ENCODE measurements around the gene VAX1. TPM values are rescaled to one million over a fixed set of nuclear protein-coding genes. Genes with fewer than 3 reads are reported as not detected.
"Not testable (repeated sequence)": the region's sequence is repeated elsewhere in the genome, so short reads cannot be mapped to it uniquely, and the experiment has no call there.

VAX1 gene, protein sequence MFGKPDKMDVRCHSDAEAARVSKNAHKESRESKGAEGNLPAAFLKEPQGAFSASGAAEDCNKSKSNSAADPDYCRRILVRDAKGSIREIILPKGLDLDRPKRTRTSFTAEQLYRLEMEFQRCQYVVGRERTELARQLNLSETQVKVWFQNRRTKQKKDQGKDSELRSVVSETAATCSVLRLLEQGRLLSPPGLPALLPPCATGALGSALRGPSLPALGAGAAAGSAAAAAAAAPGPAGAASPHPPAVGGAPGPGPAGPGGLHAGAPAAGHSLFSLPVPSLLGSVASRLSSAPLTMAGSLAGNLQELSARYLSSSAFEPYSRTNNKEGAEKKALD
- 0.14 TPM for polyA plus RNA-seq (2013, experiment 1 of 2)
- polyA plus RNA-seq (2013, experiment 2 of 2): 0.15 TPM

DNA sequence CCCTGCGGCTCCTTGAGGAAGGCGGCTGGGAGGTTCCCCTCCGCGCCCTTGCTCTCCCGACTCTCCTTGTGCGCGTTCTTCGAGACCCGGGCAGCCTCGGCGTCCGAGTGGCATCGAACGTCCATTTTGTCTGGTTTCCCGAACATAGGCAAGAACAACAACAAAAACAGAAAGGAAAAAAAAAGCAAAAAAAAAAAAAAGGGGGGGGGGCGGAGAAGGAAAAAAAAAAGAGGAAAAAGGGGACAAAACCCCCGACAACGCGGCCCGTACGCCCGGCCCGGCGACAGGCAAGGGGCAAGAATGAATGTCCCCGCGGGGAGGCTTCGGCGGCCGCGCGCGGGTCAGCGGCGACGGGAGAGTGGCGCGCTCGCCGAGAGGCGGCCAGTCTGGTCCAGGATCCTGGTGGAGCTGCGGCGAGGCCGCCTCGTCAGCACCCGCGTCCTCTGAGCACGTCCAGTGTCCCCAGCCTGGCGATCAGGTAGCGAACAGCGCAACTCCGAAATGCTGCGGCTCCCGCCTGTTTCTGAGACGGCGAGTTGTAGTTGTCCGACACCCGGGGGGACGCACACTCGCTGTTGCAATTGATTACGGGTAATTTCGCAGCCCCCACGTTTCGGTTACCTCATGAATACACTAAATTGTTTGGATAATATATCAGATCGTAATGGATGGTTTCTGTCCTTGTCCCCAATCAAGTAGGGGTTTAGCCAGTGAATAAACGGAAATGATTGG is at the start of gene VAX1:
Gene VAX1, minus strand, starts transcription at position 360 of the 732 bp plus-strand sequence. Its CDS starts 214 bp downstream, at position 146.
- no peak within 1 kb of the TSS for H4K5ac ChIP-seq (ENCODE audit: low read length)
- peak within 1 kb of the TSS; percentile 74 for H3K9ac ChIP-seq (ENCODE audit: low read length)
- peak within 1 kb of the TSS; percentile 23 for H3K4me3 ChIP-seq (ENCODE audit: low read length)
- H3K4me2 ChIP-seq (ENCODE audit: low read length): peak within 1 kb of the TSS; percentile 79
- H4K8ac ChIP-seq (ENCODE audit: low read depth, low read length): no peak within 1 kb of the TSS
- H3K18ac ChIP-seq (ENCODE audit: low read length): peak within 1 kb of the TSS; percentile 93
- H3K4ac ChIP-seq (ENCODE audit: low read depth, low read length): no peak within 1 kb of the TSS
- no peak within 1 kb of the TSS for H2AK5ac ChIP-seq (ENCODE audit: low read length)
- no peak within 1 kb of the TSS for H2BK15ac ChIP-seq (replicated peaks; ENCODE audit: low read depth)
- no CpG with 5 or more reads among the region's 65 CpGs for WGBS (ENCODE audit: extremely low coverage, insufficient coverage, low lambda C conversion rate)
- peaks cover 6% of the 10 kb centered on the region for H3K4me1 ChIP-seq (ENCODE audit: control insufficient read depth, low read depth, low read length)
- peaks cover 49% of the 10 kb centered on the region for H3K27me3 ChIP-seq (ENCODE audit: insufficient read depth, low read length, poor library complexity)
- peak within 1 kb of the TSS; percentile 90 for H3K56ac ChIP-seq (ENCODE audit: low read length)
- no peaks in the 10 kb centered on the region for H3K36me3 ChIP-seq (ENCODE audit: control insufficient read depth, insufficient read depth, low read length)
- H3K27ac ChIP-seq (ENCODE audit: low read depth, low read length): no peak within 1 kb of the TSS
- peak within 1 kb of the TSS; percentile 94 for H3K23ac ChIP-seq (ENCODE audit: low read length)
- H3K79me2 ChIP-seq (ENCODE audit: control insufficient read depth, insufficient read depth, low read length): no peaks in the 10 kb centered on the region
- peak; percentile 69 for DNase-seq
- H2BK5ac ChIP-seq (ENCODE audit: low read length): no peak within 1 kb of the TSS
- peak within 1 kb of the TSS; percentile 8 for H2BK120ac ChIP-seq (ENCODE audit: low read depth, low read length)
- no peaks in the 10 kb centered on the region for H3K79me1 ChIP-seq (ENCODE audit: low read length)

DNA sequence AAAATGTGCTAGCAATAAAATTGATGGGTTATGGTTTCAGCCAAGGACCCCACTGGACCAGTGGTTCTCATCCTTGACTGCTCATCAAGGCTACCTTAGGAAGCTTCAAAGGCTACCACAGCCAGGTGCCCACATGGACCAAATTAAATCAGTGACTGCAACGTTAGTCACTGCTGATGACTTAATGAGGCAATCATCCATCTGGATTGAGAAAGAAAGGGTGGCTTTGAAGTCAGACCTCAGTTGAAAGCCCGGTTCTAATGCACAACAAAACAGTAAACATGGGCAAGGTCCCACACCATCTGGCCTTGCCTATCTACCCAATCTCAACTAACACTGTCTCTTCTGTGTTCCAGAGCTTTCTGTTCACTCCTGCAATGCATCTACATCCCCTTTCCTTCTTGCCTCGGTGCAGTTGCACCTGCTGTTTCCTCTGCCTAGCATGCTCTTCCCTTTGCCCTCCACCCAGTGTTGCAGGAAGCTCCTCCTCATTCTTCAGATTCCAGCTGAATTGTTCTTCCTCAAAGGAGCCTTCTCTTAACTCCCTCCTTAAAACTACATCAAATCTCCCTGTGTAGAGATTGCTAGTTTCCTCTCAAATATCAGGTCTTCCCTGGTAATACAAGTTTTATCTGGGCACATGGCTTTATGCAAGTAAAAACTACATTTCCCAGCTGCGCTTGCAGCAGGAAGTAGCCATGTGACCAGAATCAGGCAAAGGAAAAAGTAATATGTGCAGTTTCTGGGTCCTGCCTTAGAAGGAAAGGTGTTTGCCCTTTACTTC is 49.0 kb upstream of the VAX1 start:
- Histone ChIP-seq H3K4me3 (ENCODE audit: low read length) (no peak overlapping the region), H4K8ac (ENCODE audit: low read depth, low read length) (no peak overlapping the region), H3K27ac (ENCODE audit: low read depth, low read length) (no peak overlapping the region), H3K56ac (ENCODE audit: low read length) (peak overlapping the region; percentile 11), H4K5ac (ENCODE audit: low read length) (no peak overlapping the region), H2BK5ac (ENCODE audit: low read length) (no peak overlapping the region), H3K79me1 (ENCODE audit: low read length) (no peaks in the 10 kb centered on the region), H3K9ac (ENCODE audit: low read length) (no peak overlapping the region), H2BK120ac (ENCODE audit: low read depth, low read length) (no peak overlapping the region), H3K4ac (ENCODE audit: low read depth, low read length) (no peak overlapping the region), H3K27me3 (ENCODE audit: insufficient read depth, low read length, poor library complexity) (no peaks in the 10 kb centered on the region), H2AK5ac (ENCODE audit: low read length) (no peak overlapping the region), H3K23ac (ENCODE audit: low read length) (no peak overlapping the region), H3K36me3 (ENCODE audit: control insufficient read depth, insufficient read depth, low read length) (no peaks in the 10 kb centered on the region), H3K79me2 (ENCODE audit: control insufficient read depth, insufficient read depth, low read length) (no peaks in the 10 kb centered on the region), H3K4me1 (ENCODE audit: control insufficient read depth, low read depth, low read length) (no peaks in the 10 kb centered on the region), H2BK15ac (replicated peaks; ENCODE audit: low read depth) (no peak overlapping the region), H3K4me2 (ENCODE audit: low read length) (no peak overlapping the region), H3K18ac (ENCODE audit: low read length) (no peak overlapping the region)
- DNase-seq: peak; percentile 62
- WGBS (ENCODE audit: extremely low coverage, insufficient coverage, low lambda C conversion rate): no CpG with 5 or more reads among the region's 4 CpGs

DNA sequence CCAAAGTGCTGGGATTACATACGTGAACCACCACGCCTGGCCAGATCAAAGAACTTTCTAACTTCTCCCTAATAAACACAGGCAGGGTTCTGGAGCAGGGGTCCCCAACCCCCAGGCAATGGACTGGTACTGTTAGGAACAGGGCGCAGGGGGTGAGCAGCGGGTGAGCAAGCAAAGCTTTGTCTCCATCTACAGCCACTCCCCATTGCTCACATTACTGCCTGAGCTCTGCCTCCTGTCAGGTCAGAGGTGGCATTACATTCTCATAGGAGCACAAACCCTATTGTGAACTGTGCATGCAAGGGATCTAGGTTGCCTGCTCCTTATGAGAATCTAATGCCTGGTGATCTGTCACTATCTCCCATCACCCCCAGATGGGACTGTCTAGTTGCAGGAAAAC is 47.7 kb upstream of the VAX1 start:
- H3K36me3 ChIP-seq (ENCODE audit: control insufficient read depth, insufficient read depth, low read length); H3K4ac ChIP-seq (ENCODE audit: low read depth, low read length); H4K8ac ChIP-seq (ENCODE audit: low read depth, low read length); H2BK15ac ChIP-seq (replicated peaks; ENCODE audit: low read depth); H3K4me2 ChIP-seq (ENCODE audit: low read length); DNase-seq; H2BK120ac ChIP-seq (ENCODE audit: low read depth, low read length); H3K18ac ChIP-seq (ENCODE audit: low read length); H3K9ac ChIP-seq (ENCODE audit: low read length); H3K23ac ChIP-seq (ENCODE audit: low read length); H3K27me3 ChIP-seq (ENCODE audit: insufficient read depth, low read length, poor library complexity); H3K79me2 ChIP-seq (ENCODE audit: control insufficient read depth, insufficient read depth, low read length); H3K56ac ChIP-seq (ENCODE audit: low read length); H3K27ac ChIP-seq (ENCODE audit: low read depth, low read length); H2BK5ac ChIP-seq (ENCODE audit: low read length); H3K4me3 ChIP-seq (ENCODE audit: low read length); H2AK5ac ChIP-seq (ENCODE audit: low read length); H3K79me1 ChIP-seq (ENCODE audit: low read length); H3K4me1 ChIP-seq (ENCODE audit: control insufficient read depth, low read depth, low read length); H4K5ac ChIP-seq (ENCODE audit: low read length): not testable (repeated sequence)
- WGBS (ENCODE audit: extremely low coverage, insufficient coverage, low lambda C conversion rate): no CpG with 5 or more reads among the region's 4 CpGs

DNA sequence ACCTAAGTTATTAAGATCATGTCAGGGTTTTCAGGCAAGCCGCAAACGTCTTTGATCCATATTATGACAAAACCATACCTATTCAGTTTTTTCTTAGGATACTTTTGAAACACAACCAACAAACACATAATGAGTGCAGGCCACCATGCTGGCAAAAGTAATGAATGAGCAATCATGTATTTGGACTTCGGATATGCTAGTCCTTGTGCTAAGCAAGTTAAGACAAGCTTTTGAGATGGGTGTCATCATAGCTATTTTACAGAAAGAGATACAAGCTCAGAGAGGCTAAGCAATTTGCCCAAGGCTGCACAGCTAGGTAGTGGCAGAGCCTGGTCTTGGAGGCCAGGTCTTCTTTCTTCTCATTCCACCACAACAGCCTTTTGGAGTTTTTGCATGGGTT is 46.8 kb upstream of the VAX1 start:
- Histone ChIP-seq H3K4ac (ENCODE audit: low read depth, low read length) (no peak overlapping the region), H2BK15ac (replicated peaks; ENCODE audit: low read depth) (no peak overlapping the region), H3K79me2 (ENCODE audit: control insufficient read depth, insufficient read depth, low read length) (no peaks in the 10 kb centered on the region), H3K4me1 (ENCODE audit: control insufficient read depth, low read depth, low read length) (no peaks in the 10 kb centered on the region), H2AK5ac (ENCODE audit: low read length) (no peak overlapping the region), H3K56ac (ENCODE audit: low read length) (no peak overlapping the region), H4K5ac (ENCODE audit: low read length) (no peak overlapping the region), H3K27ac (ENCODE audit: low read depth, low read length) (no peak overlapping the region), H3K79me1 (ENCODE audit: low read length) (no peaks in the 10 kb centered on the region), H4K8ac (ENCODE audit: low read depth, low read length) (no peak overlapping the region), H3K4me2 (ENCODE audit: low read length) (no peak overlapping the region), H3K27me3 (ENCODE audit: insufficient read depth, low read length, poor library complexity) (no peaks in the 10 kb centered on the region), H3K9ac (ENCODE audit: low read length) (no peak overlapping the region), H2BK120ac (ENCODE audit: low read depth, low read length) (no peak overlapping the region), H3K18ac (ENCODE audit: low read length) (no peak overlapping the region), H3K4me3 (ENCODE audit: low read length) (no peak overlapping the region), H3K23ac (ENCODE audit: low read length) (no peak overlapping the region), H2BK5ac (ENCODE audit: low read length) (no peak overlapping the region), H3K36me3 (ENCODE audit: control insufficient read depth, insufficient read depth, low read length) (no peaks in the 10 kb centered on the region)
- WGBS (ENCODE audit: extremely low coverage, insufficient coverage, low lambda C conversion rate): no CpG with 5 or more reads among the region's 3 CpGs
- DNase-seq: no peak

DNA sequence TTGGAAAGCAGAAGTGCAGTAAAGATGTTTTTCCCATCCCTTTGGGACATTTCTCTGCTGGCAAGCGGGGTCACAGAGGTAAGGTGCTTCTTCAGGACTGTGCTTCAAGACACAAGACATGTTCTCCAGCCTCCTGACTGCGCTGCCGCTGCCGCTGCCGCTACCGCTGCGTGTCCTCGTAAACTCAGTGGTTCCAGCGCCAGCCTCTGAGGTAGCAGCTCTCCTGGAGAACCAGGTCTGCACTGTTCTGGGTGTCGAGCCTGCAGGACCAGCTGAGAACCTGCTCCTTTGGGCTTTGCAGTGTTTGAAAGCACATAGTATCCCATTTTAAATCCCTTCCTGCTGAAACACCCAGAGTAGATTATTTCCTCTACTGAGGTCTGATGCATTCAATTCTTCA is 46.2 kb upstream of the VAX1 start:
- Histone ChIP-seq H2AK5ac (ENCODE audit: low read length) (no peak overlapping the region), H3K36me3 (ENCODE audit: control insufficient read depth, insufficient read depth, low read length) (no peaks in the 10 kb centered on the region), H4K8ac (ENCODE audit: low read depth, low read length) (no peak overlapping the region), H3K56ac (ENCODE audit: low read length) (no peak overlapping the region), H3K9ac (ENCODE audit: low read length) (no peak overlapping the region), H3K4me2 (ENCODE audit: low read length) (no peak overlapping the region), H3K27ac (ENCODE audit: low read depth, low read length) (no peak overlapping the region), H2BK5ac (ENCODE audit: low read length) (no peak overlapping the region), H4K5ac (ENCODE audit: low read length) (no peak overlapping the region), H3K18ac (ENCODE audit: low read length) (no peak overlapping the region), H3K23ac (ENCODE audit: low read length) (no peak overlapping the region), H2BK15ac (replicated peaks; ENCODE audit: low read depth) (no peak overlapping the region), H2BK120ac (ENCODE audit: low read depth, low read length) (no peak overlapping the region), H3K79me1 (ENCODE audit: low read length) (no peaks in the 10 kb centered on the region), H3K79me2 (ENCODE audit: control insufficient read depth, insufficient read depth, low read length) (no peaks in the 10 kb centered on the region), H3K4me3 (ENCODE audit: low read length) (no peak overlapping the region), H3K4me1 (ENCODE audit: control insufficient read depth, low read depth, low read length) (no peaks in the 10 kb centered on the region), H3K27me3 (ENCODE audit: insufficient read depth, low read length, poor library complexity) (no peaks in the 10 kb centered on the region), H3K4ac (ENCODE audit: low read depth, low read length) (no peak overlapping the region)
- no CpG with 5 or more reads among the region's 10 CpGs for WGBS (ENCODE audit: extremely low coverage, insufficient coverage, low lambda C conversion rate)
- DNase-seq: no peak

All from mesendoderm (in vitro differentiated cells).